Subcutaneous abdominal adipose tissue (tissue), 5 donors: ENCODE measurements around the gene MYO1F.

Experiments
- H3K27ac ChIP-seq: one replicate; pipeline ENCODE4 v1.7.0; 2013; ENCODE audit warnings: low read depth, mild to moderate bottlenecking, inconsistent platforms, low read length, moderate library complexity
- H3K27me3 ChIP-seq, 5 donors: one replicate each; pipeline ENCODE4 v1.7.0; 2013; ENCODE audit warnings: low read length in 5 of 5, inconsistent platforms in 1 of 5; ENCODE audit not compliant: control insufficient read depth in 5 of 5, insufficient read depth in 4 of 5
- H3K36me3 ChIP-seq, 5 donors: one replicate each; pipeline ENCODE4 v1.7.0; 2013; ENCODE audit warnings: low read length in 5 of 5; ENCODE audit not compliant: control insufficient read depth in 5 of 5, insufficient read depth in 5 of 5
- H3K4me1 ChIP-seq, 5 donors: one replicate each; pipeline ENCODE4 v1.7.0; 2013; ENCODE audit warnings: low read length in 5 of 5, mild to moderate bottlenecking in 3 of 5, moderate library complexity in 1 of 5; ENCODE audit not compliant: control insufficient read depth in 5 of 5, insufficient read depth in 5 of 5
- H3K4me3 ChIP-seq, 5 donors: one replicate each; pipeline ENCODE4 v1.7.0; 2013; ENCODE audit warnings: low read length in 5 of 5, low read depth in 1 of 5
- H3K9ac ChIP-seq, 5 donors: one replicate each; pipeline ENCODE4 v1.7.0; 2013; ENCODE audit warnings: low read length in 5 of 5, mild to moderate bottlenecking in 4 of 5, moderate library complexity in 3 of 5
- H3K9me3 ChIP-seq, 5 donors: one replicate each; pipeline ENCODE4 v1.7.0; 2013; ENCODE audit warnings: low read length in 5 of 5; ENCODE audit not compliant: control insufficient read depth in 5 of 5
- donor health status: healthy.
- donor health status: healthy.
- donor health status: healthy.
- donor health status: healthy.
- donor health status: healthy.

The MYO1F gene

GRCh38 chr19:8545743-8546142, 31.5 kb downstream of the MYO1F start:
- H3K27me3 ChIP-seq = no peaks in the 10 kb centered on the region
- H3K9ac ChIP-seq = no peak overlapping the region
- no peaks in the 10 kb centered on the region for H3K4me1 ChIP-seq
- peaks cover 0 to 38% (median 4%) of the 10 kb centered on the region in 5 donors for H3K36me3 ChIP-seq
- no peak overlapping the region for H3K27ac ChIP-seq
- no peaks in the 10 kb centered on the region for H3K9me3 ChIP-seq
- no peak overlapping the region for H3K4me3 ChIP-seq

DNA sequence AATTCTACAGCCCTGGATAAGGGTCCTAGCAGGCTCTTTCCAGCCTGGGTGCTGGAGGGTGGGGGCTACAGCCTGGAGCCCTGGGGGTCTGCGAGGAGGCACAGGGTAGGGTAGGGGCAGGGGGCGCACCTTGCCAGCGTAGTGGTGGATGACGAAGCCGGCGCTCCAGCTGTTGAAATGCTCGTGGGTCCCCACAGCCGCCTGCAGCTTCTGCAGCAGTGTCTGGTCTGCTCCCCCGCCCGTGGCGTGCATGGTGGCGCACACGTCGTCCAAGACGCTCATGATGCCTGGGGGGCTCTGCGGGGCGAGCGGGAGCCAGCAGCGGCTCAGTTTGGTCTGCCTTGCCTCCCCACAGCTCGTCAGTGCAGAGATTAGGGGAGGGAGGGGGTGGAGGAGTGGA, 33.1 kb downstream of the MYO1F start:
- no peak overlapping the region for H3K9ac ChIP-seq
- H3K9me3 ChIP-seq = no peaks in the 10 kb centered on the region

DNA sequence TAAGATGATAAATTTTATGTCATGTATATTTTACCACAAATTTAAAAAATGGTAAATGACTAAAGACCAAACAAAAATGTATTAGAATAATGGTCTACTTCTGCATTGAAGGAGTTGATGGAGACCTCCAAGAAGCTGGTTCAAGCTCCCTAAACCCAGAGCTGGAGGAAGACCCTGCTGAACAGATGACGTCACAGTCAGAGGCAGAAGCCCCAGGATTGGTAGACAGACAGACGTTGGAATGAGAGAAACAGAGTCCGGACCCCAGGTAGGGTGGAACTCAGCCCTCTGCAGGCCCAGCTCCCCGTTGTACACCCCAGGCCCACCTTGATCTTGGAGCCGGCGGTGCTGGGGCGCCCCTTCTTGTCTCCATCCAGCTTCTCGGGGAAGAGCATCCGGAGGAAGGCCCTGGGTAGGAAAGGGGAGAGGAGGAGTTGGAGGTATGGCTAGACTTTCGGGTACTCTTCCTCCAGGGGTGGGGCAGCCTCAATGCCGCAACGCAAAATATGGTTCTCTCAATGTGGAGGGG, 37.6 kb downstream of the MYO1F start:
- Histone ChIP-seq H3K4me1 (no peaks in the 10 kb centered on the region), H3K36me3 (peaks cover 0 to 30% (median 0%) of the 10 kb centered on the region in 5 donors), H3K27ac (no peak overlapping the region), H3K9me3 (no peaks in the 10 kb centered on the region), H3K27me3 (no peaks in the 10 kb centered on the region), H3K4me3 (no peak overlapping the region), H3K9ac (no peak overlapping the region)

More for the DNA sequence above, 33.1 kb downstream of the MYO1F start:
- no peak overlapping the region for H3K27ac ChIP-seq
- H3K27me3 ChIP-seq = no peaks in the 10 kb centered on the region
- H3K4me3 ChIP-seq = no peak overlapping the region
- H3K36me3 ChIP-seq = peaks cover 0 to 35% (median 4%) of the 10 kb centered on the region in 5 donors
- no peaks in the 10 kb centered on the region for H3K4me1 ChIP-seq

- Histone ChIP-seq H3K27me3 (no peaks in the 10 kb centered on the region), H3K27ac (no peak overlapping the region), H3K4me1 (no peaks in the 10 kb centered on the region), H3K9me3 (no peaks in the 10 kb centered on the region), H3K36me3 (peaks cover 0 to 26% (median 0%) of the 10 kb centered on the region in 5 donors), H3K9ac (no peak overlapping the region), H3K4me3 (no peak overlapping the region)
Observed at GRCh38 chr19:8537099-8537498, 40.1 kb downstream of the MYO1F start.

GRCh38 chr19:8536282-8536681, 41.0 kb downstream of the MYO1F start:
- Histone ChIP-seq H3K27ac (no peak overlapping the region), H3K9me3 (no peaks in the 10 kb centered on the region), H3K36me3 (peaks cover 0 to 22% (median 0%) of the 10 kb centered on the region in 5 donors), H3K9ac (no peak overlapping the region), H3K4me3 (no peak overlapping the region), H3K27me3 (no peaks in the 10 kb centered on the region), H3K4me1 (no peaks in the 10 kb centered on the region)

GRCh38 chr19:8532225-8532624, 45.0 kb downstream of the MYO1F start:
- Histone ChIP-seq H3K27ac (no peak overlapping the region), H3K27me3 (no peaks in the 10 kb centered on the region), H3K4me1 (peaks cover 0 to under 1% (median 0%) of the 10 kb centered on the region in 5 donors), H3K4me3 (no peak overlapping the region), H3K36me3 (peaks cover 0 to 35% (median 8%) of the 10 kb centered on the region in 5 donors), H3K9ac (no peak overlapping the region), H3K9me3 (no peaks in the 10 kb centered on the region)

DNA sequence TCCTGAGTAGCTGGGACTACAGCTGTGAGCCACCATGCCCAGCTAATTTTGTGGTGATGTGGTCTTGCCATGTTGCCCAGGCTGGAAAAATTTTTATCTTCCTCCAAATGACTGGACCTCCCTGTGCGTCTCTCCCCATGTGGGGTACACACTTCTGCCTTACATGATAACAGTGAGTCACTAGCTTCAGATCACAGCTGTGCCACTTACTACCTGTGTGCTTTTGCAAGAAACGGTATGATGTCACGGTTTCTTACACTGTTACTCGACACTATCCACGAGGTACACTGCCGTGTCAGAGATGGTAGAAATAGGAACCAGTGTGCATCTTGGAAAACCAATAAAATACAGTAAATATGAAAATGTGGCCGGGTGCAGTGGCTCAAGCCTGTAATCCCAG, 45.8 kb downstream of the MYO1F start:
- Histone ChIP-seq H3K9me3 (no peaks in the 10 kb centered on the region), H3K9ac (no peak overlapping the region), H3K4me3 (no peak overlapping the region), H3K27ac (no peak overlapping the region), H3K36me3 (peaks cover 0 to 36% (median 8%) of the 10 kb centered on the region in 5 donors), H3K4me1 (peaks cover 0 to 7% (median 6%) of the 10 kb centered on the region in 5 donors), H3K27me3 (no peaks in the 10 kb centered on the region)

GRCh38 chr19:8530061-8530679, 47.1 kb downstream of the MYO1F start:
- Histone ChIP-seq H3K4me3 (no peak overlapping the region), H3K4me1 (peaks cover 0 to 14% (median 8%) of the 10 kb centered on the region in 5 donors), H3K27me3 (no peaks in the 10 kb centered on the region), H3K27ac (no peak overlapping the region), H3K36me3 (peaks cover 0 to 31% (median 8%) of the 10 kb centered on the region in 5 donors), H3K9me3 (no peaks in the 10 kb centered on the region), H3K9ac (no peak overlapping the region)

DNA sequence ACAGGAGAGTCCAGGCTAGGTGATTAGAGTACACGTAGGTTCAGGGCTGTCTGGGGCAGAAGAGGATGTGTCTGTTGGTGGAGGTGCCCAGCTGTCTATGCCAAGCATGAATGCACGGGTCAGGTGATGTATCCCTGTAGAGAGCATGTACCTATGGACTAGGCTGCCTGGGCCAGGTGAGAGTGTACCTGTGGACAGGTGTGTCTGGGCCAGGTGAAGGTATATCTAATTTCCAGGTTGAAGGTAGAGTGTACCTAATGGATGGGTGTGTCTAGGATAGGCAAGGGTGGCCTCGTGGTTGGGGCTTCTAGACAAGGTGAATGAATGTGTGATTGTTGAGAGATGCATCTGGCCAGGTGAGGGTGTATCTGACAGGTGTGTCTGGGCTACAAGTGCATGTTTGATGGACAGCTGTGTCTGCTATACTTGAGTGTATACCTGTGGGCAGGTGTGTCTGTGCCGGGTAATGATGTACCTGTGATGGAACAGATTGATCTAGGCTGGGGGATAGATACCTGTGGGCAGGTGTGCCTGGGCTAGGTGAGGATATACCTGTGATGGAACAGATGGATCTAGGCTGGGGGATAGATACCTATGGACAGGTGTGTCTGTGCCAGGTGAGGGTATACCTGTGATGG, 47.8 kb downstream of the MYO1F start:
- Histone ChIP-seq H3K4me1 (peaks cover 0 to 18% (median 9%) of the 10 kb centered on the region in 5 donors), H3K9me3 (no peaks in the 10 kb centered on the region), H3K36me3 (peaks cover 0 to 35% (median 10%) of the 10 kb centered on the region in 5 donors), H3K9ac (no peak overlapping the region), H3K4me3 (no peak overlapping the region), H3K27me3 (no peaks in the 10 kb centered on the region), H3K27ac (no peak overlapping the region)

- Histone ChIP-seq H3K9me3 (no peaks in the 10 kb centered on the region), H3K4me1 (peaks cover 0 to 18% (median 9%) of the 10 kb centered on the region in 5 donors), H3K27ac (no peak overlapping the region), H3K27me3 (no peaks in the 10 kb centered on the region), H3K4me3 (no peak overlapping the region), H3K36me3 (peaks cover 0 to 36% (median 10%) of the 10 kb centered on the region in 5 donors), H3K9ac (no peak overlapping the region)
Observed at GRCh38 chr19:8528500-8528899, 48.7 kb downstream of the MYO1F start.
